ENCODE data around the gene KIAA0586.
"Not testable (repeated sequence)": the region's sequence is repeated elsewhere in the genome, so short reads cannot be mapped to it uniquely, and the experiment has no call there.

KIAA0586 gene

DNA sequence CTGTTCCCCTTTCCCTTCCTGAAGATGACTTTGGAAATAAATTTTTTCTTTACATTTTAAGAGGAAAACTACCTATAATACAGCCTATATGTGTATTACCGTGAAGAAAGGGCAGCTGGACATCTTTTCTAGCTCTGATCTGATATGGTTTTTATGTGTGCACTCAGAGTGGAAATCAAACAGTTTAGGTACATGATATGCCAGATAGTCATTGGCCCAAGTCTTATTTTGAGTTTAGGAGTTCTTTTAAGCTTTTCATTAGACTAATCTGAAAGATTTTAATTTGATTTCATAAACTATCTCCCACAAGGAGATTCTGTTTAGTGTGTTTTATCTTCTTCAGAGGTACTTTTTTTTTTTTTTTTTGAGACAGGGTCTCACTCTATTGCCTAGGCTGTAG is 48.8 kb downstream of the KIAA0586 start:
- Histone ChIP-seq H3K9me2 (replicated peaks; ENCODE audit: low read depth, low read length) (no peaks in the 10 kb centered on the region), H3K36me3 (ENCODE audit: insufficient read depth, low read length) (peaks cover 49% of the 10 kb centered on the region)
- TF ChIP-seq, protein P1, sequence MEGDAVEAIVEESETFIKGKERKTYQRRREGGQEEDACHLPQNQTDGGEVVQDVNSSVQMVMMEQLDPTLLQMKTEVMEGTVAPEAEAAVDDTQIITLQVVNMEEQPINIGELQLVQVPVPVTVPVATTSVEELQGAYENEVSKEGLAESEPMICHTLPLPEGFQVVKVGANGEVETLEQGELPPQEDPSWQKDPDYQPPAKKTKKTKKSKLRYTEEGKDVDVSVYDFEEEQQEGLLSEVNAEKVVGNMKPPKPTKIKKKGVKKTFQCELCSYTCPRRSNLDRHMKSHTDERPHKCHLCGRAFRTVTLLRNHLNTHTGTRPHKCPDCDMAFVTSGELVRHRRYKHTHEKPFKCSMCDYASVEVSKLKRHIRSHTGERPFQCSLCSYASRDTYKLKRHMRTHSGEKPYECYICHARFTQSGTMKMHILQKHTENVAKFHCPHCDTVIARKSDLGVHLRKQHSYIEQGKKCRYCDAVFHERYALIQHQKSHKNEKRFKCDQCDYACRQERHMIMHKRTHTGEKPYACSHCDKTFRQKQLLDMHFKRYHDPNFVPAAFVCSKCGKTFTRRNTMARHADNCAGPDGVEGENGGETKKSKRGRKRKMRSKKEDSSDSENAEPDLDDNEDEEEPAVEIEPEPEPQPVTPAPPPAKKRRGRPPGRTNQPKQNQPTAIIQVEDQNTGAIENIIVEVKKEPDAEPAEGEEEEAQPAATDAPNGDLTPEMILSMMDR (conservative IDR thresholded peaks at IDR 0.05; ENCODE audit: low read length), result no peak
- no peak for TF ChIP-seq EZH2phosphoT487 (IDR thresholded peaks at IDR 0.05; ENCODE audit: borderline replicate concordance)

DNA sequence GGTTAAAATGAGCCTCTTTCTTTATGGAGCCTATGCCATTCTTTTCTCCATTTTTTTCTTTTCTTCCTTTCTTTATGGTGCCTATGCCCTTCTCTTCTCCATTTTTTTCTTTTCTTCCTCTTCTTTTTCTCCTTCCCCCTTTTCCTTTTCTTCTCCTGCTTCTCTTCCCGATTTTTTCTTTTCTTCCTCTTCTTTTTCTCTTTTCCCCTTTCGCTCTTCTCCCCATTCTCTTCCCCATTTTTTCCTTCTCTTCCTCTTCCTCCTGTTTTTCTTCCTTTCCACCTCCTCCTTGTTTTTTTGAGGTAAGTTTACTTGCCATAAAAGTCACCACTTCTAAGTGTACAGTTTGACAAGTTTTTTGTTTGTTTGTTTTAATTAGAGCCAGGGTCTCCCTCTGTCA is 50.1 kb downstream of the KIAA0586 start:
- TF ChIP-seq, protein P1 (conservative IDR thresholded peaks at IDR 0.05; ENCODE audit: low read length), result no peak
- no peak for TF ChIP-seq EZH2phosphoT487 (IDR thresholded peaks at IDR 0.05; ENCODE audit: borderline replicate concordance)
- H3K79me2 ChIP-seq (ENCODE audit: insufficient read depth, low read length), result no peaks in the 10 kb centered on the region
- H3K4me1 ChIP-seq (ENCODE audit: insufficient read depth, low read length, poor library complexity, severe bottlenecking), result no peaks in the 10 kb centered on the region
- no peaks in the 10 kb centered on the region for H3F3A ChIP-seq (ENCODE audit: low read depth)
- no peak overlapping the region for H2AFZ ChIP-seq (ENCODE audit: low read length)
- H3K27me3 ChIP-seq (ENCODE audit: insufficient read depth, low read length, poor library complexity, severe bottlenecking), result no peaks in the 10 kb centered on the region
- H3K9me3 ChIP-seq (ENCODE audit: insufficient read depth, low read depth, low read length), result no peaks in the 10 kb centered on the region
- H3K9ac ChIP-seq (ENCODE audit: low read depth, low read length, poor library complexity, severe bottlenecking), result no peak overlapping the region
- H4K20me1 ChIP-seq (ENCODE audit: insufficient read depth, low read length, poor library complexity, severe bottlenecking), result no peaks in the 10 kb centered on the region
- H3K4me2 ChIP-seq (ENCODE audit: low read depth, low read length, poor library complexity, severe bottlenecking), result no peak overlapping the region
- H3K9me2 ChIP-seq (replicated peaks; ENCODE audit: low read depth, low read length), result no peaks in the 10 kb centered on the region
- H3K4me3 ChIP-seq (ENCODE audit: low read length, poor library complexity, severe bottlenecking), result no peak overlapping the region
- H3K36me3 ChIP-seq (ENCODE audit: insufficient read depth, low read length), result peaks cover 40% of the 10 kb centered on the region

More for the DNA sequence above, 48.8 kb downstream of the KIAA0586 start:
- Histone ChIP-seq H2AFZ (ENCODE audit: low read length) (no peak overlapping the region), H3K79me2 (ENCODE audit: insufficient read depth, low read length) (no peaks in the 10 kb centered on the region), H4K20me1 (ENCODE audit: insufficient read depth, low read length, poor library complexity, severe bottlenecking) (no peaks in the 10 kb centered on the region), H3K4me1 (ENCODE audit: insufficient read depth, low read length, poor library complexity, severe bottlenecking) (no peaks in the 10 kb centered on the region), H3K4me2 (ENCODE audit: low read depth, low read length, poor library complexity, severe bottlenecking) (no peak overlapping the region), H3K27me3 (ENCODE audit: insufficient read depth, low read length, poor library complexity, severe bottlenecking) (no peaks in the 10 kb centered on the region), H3K9ac (ENCODE audit: low read depth, low read length, poor library complexity, severe bottlenecking) (no peak overlapping the region), H3K9me3 (ENCODE audit: insufficient read depth, low read depth, low read length) (no peaks in the 10 kb centered on the region), H3K4me3 (ENCODE audit: low read length, poor library complexity, severe bottlenecking) (no peak overlapping the region), H3F3A (ENCODE audit: low read depth) (no peaks in the 10 kb centered on the region)

DNA sequence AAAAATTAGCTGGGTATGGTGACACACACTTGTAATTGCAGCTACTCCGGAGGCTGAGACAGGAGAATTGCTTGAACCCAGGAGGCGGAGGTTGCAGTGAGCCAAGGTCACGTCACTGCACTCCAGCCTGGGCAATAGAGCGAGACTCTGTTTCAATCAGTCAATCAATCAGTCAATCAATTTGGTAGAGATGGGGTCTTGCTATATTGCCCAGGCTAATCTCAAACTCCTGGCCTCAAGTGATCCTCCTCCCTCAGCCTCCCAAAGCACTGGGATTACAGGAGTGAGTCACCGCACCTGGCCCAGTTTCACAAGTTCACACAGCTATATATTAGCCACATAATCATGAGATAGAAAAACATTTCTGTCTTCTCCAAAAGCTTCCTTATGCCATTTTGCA is 50.8 kb downstream of the KIAA0586 start:
- H3K9me2 ChIP-seq (replicated peaks; ENCODE audit: low read depth, low read length); H3K4me1 ChIP-seq (ENCODE audit: insufficient read depth, low read length, poor library complexity, severe bottlenecking); H3K4me3 ChIP-seq (ENCODE audit: low read length, poor library complexity, severe bottlenecking); H3K79me2 ChIP-seq (ENCODE audit: insufficient read depth, low read length); H4K20me1 ChIP-seq (ENCODE audit: insufficient read depth, low read length, poor library complexity, severe bottlenecking); H3K9ac ChIP-seq (ENCODE audit: low read depth, low read length, poor library complexity, severe bottlenecking); H3F3A ChIP-seq (ENCODE audit: low read depth); H3K9me3 ChIP-seq (ENCODE audit: insufficient read depth, low read depth, low read length); H3K4me2 ChIP-seq (ENCODE audit: low read depth, low read length, poor library complexity, severe bottlenecking); H3K27me3 ChIP-seq (ENCODE audit: insufficient read depth, low read length, poor library complexity, severe bottlenecking); H2AFZ ChIP-seq (ENCODE audit: low read length): not testable (repeated sequence)
- peaks cover 41% of the 10 kb centered on the region for H3K36me3 ChIP-seq (ENCODE audit: insufficient read depth, low read length)

DNA sequence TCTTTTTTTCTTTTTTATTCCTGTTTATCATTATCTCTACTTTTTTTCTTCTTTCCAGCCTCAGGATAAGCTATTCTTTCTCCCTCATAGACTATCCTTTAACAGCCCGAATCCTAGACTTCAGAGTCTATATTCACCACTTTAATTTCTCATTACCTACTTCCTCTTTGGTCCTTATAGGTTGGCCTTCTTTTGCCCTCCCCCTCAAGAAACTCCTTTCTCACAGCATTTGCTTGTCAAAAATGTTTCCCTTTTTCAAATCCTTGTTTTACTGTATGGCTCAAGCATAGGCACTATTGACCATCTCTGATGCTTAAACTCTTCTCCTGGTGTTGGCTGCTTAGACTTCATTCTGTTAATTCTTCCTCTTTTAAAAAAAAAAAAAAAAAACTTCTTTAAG is 52.5 kb downstream of the KIAA0586 start:
- no peak overlapping the region for H3K9ac ChIP-seq (ENCODE audit: low read depth, low read length, poor library complexity, severe bottlenecking)
- H3F3A ChIP-seq (ENCODE audit: low read depth), result no peaks in the 10 kb centered on the region
- H4K20me1 ChIP-seq (ENCODE audit: insufficient read depth, low read length, poor library complexity, severe bottlenecking), result peaks cover 4% of the 10 kb centered on the region
- no peaks in the 10 kb centered on the region for H3K9me2 ChIP-seq (replicated peaks; ENCODE audit: low read depth, low read length)
- no peak overlapping the region for H3K4me2 ChIP-seq (ENCODE audit: low read depth, low read length, poor library complexity, severe bottlenecking)
- no peak overlapping the region for H3K4me3 ChIP-seq (ENCODE audit: low read length, poor library complexity, severe bottlenecking)
- H3K4me1 ChIP-seq (ENCODE audit: insufficient read depth, low read length, poor library complexity, severe bottlenecking), result no peaks in the 10 kb centered on the region
- no peak overlapping the region for H2AFZ ChIP-seq (ENCODE audit: low read length)
- no peaks in the 10 kb centered on the region for H3K27me3 ChIP-seq (ENCODE audit: insufficient read depth, low read length, poor library complexity, severe bottlenecking)
- H3K9me3 ChIP-seq (ENCODE audit: insufficient read depth, low read depth, low read length), result no peaks in the 10 kb centered on the region
- H3K79me2 ChIP-seq (ENCODE audit: insufficient read depth, low read length), result no peaks in the 10 kb centered on the region
- no peak for TF ChIP-seq EZH2phosphoT487 (IDR thresholded peaks at IDR 0.05; ENCODE audit: borderline replicate concordance)
- peaks cover 37% of the 10 kb centered on the region; the same call in 1 of the 2 replicates for H3K36me3 ChIP-seq (ENCODE audit: insufficient read depth, low read length)

Data from Loucy (cell line).